ENCODE results near the gene MAPRE3. TPM values are rescaled to one million over a fixed set of nuclear protein-coding genes. Genes with fewer than 3 reads are reported as not detected.
A peak's percentile ranks its signal among the peaks of the same experiment; 100 is the strongest.

MAPRE3 gene
- total RNA-seq, 1 experiment from 2014 or later: 0.57 TPM

DNA sequence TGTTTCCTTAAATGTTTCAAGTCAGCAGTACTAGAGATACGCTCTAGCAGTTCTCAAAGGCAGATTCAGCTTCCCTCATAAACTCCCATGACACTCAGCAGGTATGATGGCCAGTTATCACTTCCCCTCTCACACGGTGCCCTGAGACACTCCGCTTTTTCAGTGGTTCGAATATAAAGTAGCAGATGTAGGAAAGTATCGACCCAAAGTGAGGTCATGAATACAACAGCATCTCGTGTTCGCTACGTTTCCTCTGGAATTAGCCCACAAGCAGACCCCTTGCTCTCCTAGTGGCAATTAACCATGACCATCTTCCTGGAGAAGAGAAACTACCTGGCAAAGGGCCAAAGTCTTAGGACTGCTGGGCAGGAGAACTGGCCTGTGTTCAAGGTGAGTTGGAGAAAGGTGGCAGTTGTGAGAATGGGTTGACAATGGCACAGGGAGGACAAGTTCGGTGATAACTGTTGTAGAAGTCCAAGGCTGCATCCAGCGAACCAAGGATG is 71.8 kb downstream of the MAPRE3 start:
- H3K9me3 ChIP-seq (replicated peaks): no peaks in the 10 kb centered on the region
- H3K36me3 ChIP-seq: peaks cover 48% of the 10 kb centered on the region
- H3K4me3 ChIP-seq: no peak overlapping the region
- H3K4me1 ChIP-seq: no peaks in the 10 kb centered on the region
- DNase-seq: peak in 1 of 2 experiments; percentile 39
- H3K27me3 ChIP-seq: no peaks in the 10 kb centered on the region
- no peak overlapping the region for H3K27ac ChIP-seq

DNA sequence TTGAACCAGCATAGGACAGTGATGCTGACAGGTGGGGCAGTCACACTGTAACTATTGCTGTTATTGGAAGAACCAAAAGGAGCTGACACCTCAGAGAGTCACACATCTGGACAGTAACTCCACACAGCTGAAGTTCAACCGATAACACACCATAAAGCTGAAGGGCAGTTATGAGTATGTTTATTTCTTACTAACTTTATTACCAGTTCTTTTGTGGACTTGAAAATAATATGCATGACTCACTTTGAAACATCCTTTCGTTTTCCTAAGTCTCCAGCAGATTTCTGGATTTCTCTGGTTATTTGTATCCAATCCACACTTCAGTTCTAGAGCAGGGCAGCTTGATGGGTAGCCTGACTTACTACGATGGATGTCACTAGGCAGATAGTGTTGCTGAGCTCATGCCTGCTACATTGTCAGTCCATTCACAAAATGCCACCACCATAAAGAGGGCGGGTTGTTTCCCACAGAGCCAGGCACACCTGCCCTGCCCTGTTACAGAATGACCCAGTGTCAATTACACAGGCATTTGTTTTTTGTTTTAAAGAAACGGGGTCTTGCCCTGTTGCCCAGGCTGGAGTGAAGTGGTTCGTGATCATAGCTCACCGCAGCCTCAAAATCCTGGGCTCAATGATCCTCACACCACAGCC is 72.7 kb downstream of the MAPRE3 start:
- H3K27ac ChIP-seq: no peak overlapping the region
- no peaks in the 10 kb centered on the region for H3K27me3 ChIP-seq
- H3K9me3 ChIP-seq (replicated peaks): no peaks in the 10 kb centered on the region
- H3K36me3 ChIP-seq: peaks cover 39% of the 10 kb centered on the region
- DNase-seq: no peak
- H3K4me3 ChIP-seq: no peak overlapping the region
- H3K4me1 ChIP-seq: no peaks in the 10 kb centered on the region

DNA sequence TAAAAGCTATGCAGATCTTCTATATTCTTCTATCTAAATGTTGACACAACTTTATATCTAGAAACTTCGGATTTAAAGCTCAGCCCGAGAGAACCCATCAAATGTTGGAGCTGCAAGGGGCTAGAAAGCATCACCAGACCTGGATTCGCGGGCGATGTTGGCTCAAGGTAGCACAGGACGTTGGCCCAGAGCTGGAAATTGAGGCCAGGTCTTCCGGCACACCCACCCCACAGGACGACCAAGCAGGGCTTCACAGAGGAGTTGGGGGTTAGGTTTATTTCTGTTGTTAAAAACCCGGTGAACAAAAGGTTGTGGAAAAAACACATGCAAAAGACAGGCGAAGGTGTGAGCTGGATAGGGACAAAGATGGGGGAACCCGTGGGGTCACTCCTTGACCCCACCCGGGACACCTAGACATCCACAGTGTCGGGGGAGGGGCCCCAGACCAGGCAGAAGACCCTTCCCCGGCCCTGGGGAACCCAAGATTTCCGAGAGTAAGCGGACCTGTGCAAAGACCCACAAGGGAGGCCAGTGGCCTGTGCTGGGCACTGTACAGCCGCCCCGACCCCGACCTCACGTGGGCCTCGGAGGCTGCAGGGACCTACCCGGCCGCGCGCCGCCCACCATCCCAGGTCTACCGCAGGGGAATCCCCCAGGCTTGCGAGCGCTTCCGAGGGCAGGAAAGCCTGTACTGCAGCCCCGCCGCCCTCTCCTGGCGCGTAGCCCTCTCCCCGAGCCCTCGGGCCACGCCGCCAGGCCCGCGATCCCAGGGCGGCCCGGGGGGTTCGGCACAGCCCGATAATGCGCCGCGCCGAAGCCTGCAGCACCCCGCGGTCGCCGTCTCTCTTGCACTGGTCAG is 79.2 kb downstream of the MAPRE3 start:
- H3K27ac ChIP-seq: peak overlapping the region; percentile 9
- DNase-seq: peak; percentile 68 to 69
- no peaks in the 10 kb centered on the region; the same call in 1 of the 2 replicates for H3K4me1 ChIP-seq
- no peaks in the 10 kb centered on the region for H3K9me3 ChIP-seq (replicated peaks)
- 0 out of 2 replicates have a peak, but pooled peaks cover 1% of the 10 kb centered on the region for H3K36me3 ChIP-seq
- H3K27me3 ChIP-seq: no peaks in the 10 kb centered on the region
- H3K4me3 ChIP-seq: peak overlapping the region; percentile 71

DNA sequence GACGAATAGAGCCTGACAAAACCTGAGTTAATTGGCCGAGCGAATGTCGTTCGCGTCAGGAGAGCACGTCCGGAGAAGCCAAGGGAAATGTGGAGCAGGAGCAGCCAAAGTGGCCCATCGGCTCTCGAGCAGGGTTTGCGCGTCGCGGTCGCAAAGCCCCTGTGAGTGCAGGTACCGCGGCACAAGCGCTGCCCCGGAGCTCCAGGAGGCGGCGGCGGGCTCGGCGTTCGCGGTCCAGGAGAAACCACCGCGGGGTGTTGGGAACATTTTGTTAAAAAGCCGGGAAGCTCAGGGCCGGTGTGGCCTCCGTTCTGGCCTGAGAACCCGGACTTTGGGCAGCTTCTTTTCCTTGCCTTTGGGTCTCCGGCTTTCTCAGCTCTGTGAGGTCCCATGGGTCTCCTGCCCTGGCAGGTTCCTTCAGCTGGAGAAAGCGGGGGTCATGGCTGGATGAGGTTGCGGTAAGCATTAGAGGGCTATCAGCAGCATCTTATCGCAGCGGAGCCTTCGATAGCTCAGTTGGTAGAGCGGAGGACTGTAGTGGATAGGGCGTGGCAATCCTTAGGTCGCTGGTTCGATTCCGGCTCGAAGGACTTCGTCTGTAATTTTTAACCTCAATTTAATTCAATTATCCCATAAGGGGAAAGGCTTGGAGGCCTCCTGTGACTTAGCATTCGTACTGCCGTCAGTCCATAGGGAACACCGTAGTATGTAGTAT is 80.0 kb downstream of the MAPRE3 start:
- peak overlapping the region; percentile 63 for H3K27ac ChIP-seq
- H3K4me3 ChIP-seq: peak overlapping the region; percentile 71
- no peaks in the 10 kb centered on the region for H3K9me3 ChIP-seq (replicated peaks)
- no peaks in the 10 kb centered on the region for H3K27me3 ChIP-seq
- peak; percentile 94 to 99 for DNase-seq
- peaks cover 7% of the 10 kb centered on the region; the same call in 1 of the 2 replicates for H3K36me3 ChIP-seq
- no peaks in the 10 kb centered on the region; the same call in 1 of the 2 replicates for H3K4me1 ChIP-seq

DNA sequence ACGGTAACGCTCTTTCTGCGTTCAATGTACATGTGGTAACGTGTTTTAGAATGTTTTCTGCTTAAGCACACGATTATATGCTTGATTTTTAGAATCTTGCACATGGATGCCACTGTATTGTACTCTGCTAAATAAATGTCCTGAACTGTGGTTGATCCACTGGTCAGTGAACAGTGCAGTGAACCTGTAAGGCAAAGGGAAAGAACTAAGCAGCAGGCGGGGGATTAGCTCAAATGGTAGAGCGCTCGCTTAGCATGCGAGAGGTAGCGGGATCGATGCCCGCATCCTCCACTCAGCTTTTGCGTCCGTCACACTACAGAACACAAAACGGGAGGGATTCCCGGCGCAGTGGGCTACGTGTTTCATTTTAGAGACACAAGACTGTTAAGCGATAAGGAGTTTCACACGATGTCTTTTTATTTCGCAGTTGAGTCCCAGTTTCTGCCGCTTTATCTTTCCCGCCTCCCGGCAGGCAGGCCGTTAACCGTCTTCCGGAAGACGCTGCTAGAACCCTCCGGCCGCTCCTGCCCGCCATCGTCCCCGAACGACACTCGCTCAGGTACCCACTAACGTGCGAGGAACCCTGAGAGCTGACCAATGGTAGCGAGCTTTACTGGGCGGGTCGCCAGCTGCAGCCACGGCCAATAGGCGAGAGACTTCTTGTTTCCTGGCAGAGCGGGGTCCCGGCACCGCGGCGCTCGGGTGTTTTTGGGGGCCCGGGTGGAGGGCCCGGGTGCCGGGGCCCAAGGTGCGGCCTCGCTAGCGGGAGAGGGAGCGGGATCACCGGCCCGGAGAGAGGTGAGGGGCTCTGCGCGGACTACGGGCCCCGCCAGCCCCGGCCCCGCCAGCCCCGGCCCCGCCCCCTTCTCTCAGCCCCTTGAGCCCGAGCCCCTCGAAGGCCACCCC is 80.8 kb downstream of the MAPRE3 start, which contains the start of gene AGBL5:
Gene AGBL5, plus strand, starts transcription at position 673 of the 906 bp plus-strand sequence. CDS start 1,291 bp downstream, outside the sequence.
- peak within 1 kb of the TSS; percentile 63 for H3K27ac ChIP-seq
- peak within 1 kb of the TSS; percentile 71 for H3K4me3 ChIP-seq
- H3K9me3 ChIP-seq (replicated peaks): no peaks in the 10 kb centered on the region
- peak; percentile 98 to 99 for DNase-seq
- H3K4me1 ChIP-seq: no peaks in the 10 kb centered on the region; the same call in 1 of the 2 replicates
- H3K27me3 ChIP-seq: no peaks in the 10 kb centered on the region
- peaks cover 10% of the 10 kb centered on the region; the same call in 1 of the 2 replicates for H3K36me3 ChIP-seq

DNA sequence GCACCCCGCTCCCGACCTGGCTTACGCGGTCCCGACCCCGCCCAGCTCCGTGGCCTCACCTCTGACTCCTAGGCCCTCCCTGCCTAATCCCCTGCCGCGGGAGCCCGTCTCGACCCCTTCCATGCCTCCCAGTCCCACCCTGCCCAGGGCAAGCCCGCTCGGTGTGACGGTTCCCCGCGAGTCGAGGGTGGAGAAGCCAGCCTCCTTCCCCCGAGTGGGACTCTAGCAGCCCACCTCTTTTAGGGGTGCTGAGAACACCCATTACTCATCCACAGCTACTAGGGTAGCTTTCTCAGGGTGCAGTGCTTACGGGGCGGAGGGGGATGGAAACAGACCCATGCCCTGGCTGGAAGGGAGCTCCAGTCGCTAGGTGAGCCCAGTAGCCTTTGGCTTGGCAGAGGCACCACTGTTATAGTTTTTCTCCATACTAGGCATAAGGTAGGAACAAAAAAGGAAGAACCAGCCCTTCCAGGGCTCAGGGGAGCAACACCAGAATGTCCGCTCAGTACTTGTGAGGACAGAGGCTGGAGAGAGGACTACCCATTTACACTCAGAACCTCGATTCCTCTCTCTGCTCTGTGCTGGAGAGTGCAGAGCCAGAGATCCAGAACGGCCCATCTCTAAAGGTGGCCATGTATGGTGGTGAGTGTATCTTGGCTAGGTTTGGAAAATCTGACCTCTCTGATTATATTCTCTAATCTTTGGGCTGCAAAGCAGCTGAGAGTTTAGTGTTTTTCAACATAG is 81.6 kb downstream of the MAPRE3 start:
- H3K36me3 ChIP-seq: peaks cover 16% of the 10 kb centered on the region
- H3K27ac ChIP-seq: no peak overlapping the region; the same call in 1 of the 2 replicates
- peak overlapping the region; percentile 71 for H3K4me3 ChIP-seq
- no peaks in the 10 kb centered on the region for H3K9me3 ChIP-seq (replicated peaks)
- DNase-seq: no peak
- no peaks in the 10 kb centered on the region for H3K27me3 ChIP-seq
- no peaks in the 10 kb centered on the region; the same call in 1 of the 2 replicates for H3K4me1 ChIP-seq

DNA sequence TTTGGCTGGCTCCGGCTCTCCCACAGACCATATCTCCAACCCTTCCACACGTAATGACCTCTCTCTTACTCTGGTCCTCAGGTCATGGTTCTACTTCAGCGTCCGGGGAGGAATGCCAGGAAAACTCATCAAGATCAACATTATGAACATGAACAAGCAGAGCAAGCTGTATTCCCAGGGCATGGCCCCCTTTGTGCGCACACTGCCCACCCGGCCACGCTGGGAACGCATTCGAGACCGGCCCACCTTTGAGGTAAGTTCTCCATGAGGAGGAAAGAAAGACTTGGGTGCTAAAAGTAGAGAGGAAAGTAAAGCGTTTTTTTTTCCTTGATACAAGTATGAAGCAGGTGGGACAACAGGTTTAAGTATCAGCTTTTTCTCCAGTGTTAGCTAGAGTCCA is 82.9 kb downstream of the MAPRE3 start:
- DNase-seq: no peak
- Histone ChIP-seq H3K4me3 (no peak overlapping the region), H3K4me1 (no peaks in the 10 kb centered on the region; the same call in 1 of the 2 replicates), H3K9me3 (replicated peaks) (no peaks in the 10 kb centered on the region), H3K27ac (no peak overlapping the region), H3K36me3 (peaks cover 21% of the 10 kb centered on the region), H3K27me3 (no peaks in the 10 kb centered on the region)

DNA sequence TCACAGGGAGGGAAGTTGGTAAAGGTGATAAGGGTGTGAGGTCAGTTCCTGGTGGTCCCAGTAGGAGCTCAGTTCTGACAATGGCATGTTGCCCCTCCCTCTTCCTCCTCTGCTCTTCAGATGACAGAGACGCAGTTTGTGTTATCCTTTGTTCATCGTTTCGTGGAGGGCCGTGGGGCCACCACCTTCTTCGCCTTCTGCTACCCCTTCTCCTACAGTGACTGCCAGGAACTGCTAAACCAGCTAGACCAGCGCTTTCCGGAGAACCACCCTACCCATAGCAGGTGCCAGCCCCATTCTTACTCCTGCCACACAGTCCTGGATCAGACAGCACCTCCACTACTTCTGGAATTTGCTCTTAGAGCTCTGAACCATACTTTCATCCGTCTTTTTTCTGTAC is 83.3 kb downstream of the MAPRE3 start:
- Histone ChIP-seq H3K9me3 (replicated peaks) (no peaks in the 10 kb centered on the region), H3K4me1 (no peaks in the 10 kb centered on the region; the same call in 1 of the 2 replicates), H3K36me3 (peaks cover 21% of the 10 kb centered on the region), H3K27me3 (no peaks in the 10 kb centered on the region), H3K27ac (no peak overlapping the region), H3K4me3 (no peak overlapping the region)
- DNase-seq: no peak

DNA sequence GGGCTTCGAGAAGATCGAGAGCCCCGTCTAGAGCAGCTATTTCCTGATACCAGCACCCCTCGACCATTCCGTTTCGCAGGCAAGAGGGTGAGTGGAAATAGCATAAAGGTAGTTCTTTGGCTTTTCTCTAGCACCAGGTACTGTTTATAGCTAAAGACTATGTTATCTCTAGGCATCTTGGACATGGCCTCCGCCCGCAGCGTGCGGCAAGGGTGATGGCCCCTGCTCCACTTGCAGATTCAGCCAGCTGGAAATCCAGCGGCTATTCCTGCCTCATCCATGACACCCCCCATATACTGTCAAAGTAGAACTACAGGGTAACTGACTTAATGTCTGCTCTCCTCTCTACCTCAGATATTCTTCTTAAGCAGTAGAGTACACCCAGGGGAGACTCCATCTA is 84.3 kb downstream of the MAPRE3 start:
- H3K4me1 ChIP-seq: no peaks in the 10 kb centered on the region
- H3K36me3 ChIP-seq: peaks cover 21% of the 10 kb centered on the region
- no peak overlapping the region for H3K27ac ChIP-seq
- no peak overlapping the region for H3K4me3 ChIP-seq
- no peak for DNase-seq
- H3K9me3 ChIP-seq (replicated peaks): no peaks in the 10 kb centered on the region
- no peaks in the 10 kb centered on the region for H3K27me3 ChIP-seq

DNA sequence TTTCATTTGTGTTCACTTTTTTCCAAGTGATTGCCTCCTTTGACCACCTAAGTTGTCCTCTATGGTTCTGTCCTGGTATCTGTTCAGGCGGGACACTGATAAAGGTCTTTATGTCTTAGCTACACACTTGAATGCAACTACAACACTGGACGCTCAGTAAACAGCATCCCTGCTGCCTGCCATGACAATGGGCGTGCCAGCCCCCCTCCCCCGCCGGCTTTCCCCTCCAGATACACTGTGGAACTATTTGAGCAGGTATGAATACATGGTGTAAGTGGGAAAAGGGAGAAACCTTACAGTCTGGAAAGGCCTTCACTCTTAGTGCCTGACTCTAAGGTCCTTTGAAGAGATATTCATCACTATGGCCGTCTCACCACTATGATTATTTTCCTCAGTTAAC is 86.7 kb downstream of the MAPRE3 start:
- no peak for DNase-seq

DNA sequence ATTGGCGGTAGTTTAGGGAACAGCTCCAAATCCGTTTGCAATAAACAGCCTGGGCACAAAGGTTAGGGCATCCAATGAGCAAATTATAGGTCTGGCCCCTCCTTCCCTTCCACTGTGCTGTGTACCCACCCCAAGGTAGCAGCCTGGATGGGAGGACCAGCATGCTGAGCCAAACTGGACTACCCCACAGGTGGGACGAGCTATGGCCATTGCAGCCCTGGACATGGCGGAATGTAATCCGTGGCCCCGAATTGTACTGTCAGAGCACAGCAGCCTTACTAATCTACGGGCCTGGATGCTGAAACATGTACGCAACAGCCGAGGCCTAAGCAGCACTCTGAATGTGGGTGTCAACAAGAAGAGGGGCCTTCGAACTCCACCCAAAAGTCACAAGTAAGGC is 87.8 kb downstream of the MAPRE3 start:
- H3K9me3 ChIP-seq (replicated peaks): no peaks in the 10 kb centered on the region
- H3K4me1 ChIP-seq: no peaks in the 10 kb centered on the region
- no peak overlapping the region for H3K4me3 ChIP-seq
- H3K27me3 ChIP-seq: no peaks in the 10 kb centered on the region
- H3K27ac ChIP-seq: no peak overlapping the region
- peaks cover 31% of the 10 kb centered on the region for H3K36me3 ChIP-seq
- no peak for DNase-seq

More for the DNA sequence above, 86.7 kb downstream of the MAPRE3 start:
- no peak overlapping the region for H3K27ac ChIP-seq
- H3K4me3 ChIP-seq: no peak overlapping the region
- no peaks in the 10 kb centered on the region for H3K27me3 ChIP-seq
- no peaks in the 10 kb centered on the region for H3K4me1 ChIP-seq
- peaks cover 31% of the 10 kb centered on the region for H3K36me3 ChIP-seq
- H3K9me3 ChIP-seq (replicated peaks): no peaks in the 10 kb centered on the region

DNA sequence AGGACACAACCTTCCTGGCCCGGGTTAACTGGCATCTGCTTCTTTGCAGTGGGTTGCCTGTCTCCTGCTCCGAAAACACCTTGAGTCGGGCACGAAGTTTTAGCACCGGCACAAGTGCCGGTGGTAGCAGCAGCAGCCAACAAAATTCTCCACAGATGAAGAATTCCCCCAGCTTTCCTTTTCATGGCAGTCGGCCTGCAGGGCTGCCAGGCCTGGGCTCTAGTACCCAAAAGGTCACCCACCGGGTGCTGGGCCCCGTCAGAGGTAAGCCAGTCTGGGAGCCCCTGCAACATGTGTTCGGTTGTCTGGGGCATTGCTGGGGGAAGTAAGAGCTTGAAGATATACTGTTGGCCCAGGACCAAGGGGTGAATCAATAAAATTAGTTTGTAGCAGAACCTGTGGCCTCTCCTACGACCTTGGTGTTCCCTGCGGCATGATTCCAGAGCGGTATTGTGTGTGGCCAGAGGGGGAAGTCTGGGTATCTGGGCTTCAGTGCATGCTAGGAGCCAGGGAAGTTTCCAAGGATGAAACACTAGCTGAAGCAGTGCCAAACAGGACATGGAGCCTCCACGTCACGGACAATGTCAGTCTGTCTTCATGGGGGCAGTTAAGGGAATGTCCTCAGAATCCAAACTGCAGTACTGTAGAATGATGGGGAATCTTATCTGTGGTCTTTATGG is 88.8 kb downstream of the MAPRE3 start:
- DNase-seq: no peak
- H3K27ac ChIP-seq: no peak overlapping the region
- H3K27me3 ChIP-seq: no peaks in the 10 kb centered on the region

DNA sequence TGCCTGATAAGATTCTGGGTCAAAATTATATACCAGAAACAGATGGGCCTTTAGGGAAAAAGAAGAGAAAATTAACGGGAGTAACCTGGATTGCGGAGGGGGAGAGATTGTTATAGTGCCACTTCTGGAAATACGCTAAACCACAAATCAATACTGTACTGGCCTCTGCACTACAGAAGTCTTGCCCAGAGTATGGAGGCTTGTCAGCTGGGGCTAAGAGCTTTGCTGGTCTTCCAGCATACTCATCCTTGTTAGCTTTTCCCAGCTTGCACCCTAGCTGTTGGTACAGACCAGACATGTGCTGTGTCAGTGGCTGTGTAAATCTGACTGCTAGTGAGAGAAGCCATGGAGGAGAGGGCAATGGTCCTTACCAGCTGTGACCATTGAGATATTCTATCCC is 89.9 kb downstream of the MAPRE3 start:
- DNase-seq: no peak
- no peak overlapping the region for H3K27ac ChIP-seq
- H3K36me3 ChIP-seq: peaks cover 24% of the 10 kb centered on the region
- H3K9me3 ChIP-seq (replicated peaks): no peaks in the 10 kb centered on the region
- no peaks in the 10 kb centered on the region for H3K4me1 ChIP-seq
- no peaks in the 10 kb centered on the region for H3K27me3 ChIP-seq
- no peak overlapping the region for H3K4me3 ChIP-seq

More for the DNA sequence above, 88.8 kb downstream of the MAPRE3 start:
- Histone ChIP-seq H3K4me1 (no peaks in the 10 kb centered on the region), H3K9me3 (replicated peaks) (no peaks in the 10 kb centered on the region), H3K36me3 (peaks cover 31% of the 10 kb centered on the region), H3K4me3 (no peak overlapping the region)

All from SJCRH30 (cell line).